HEK293T (cell line): Measurements from ENCODE around the gene POLR1D.

Experiments
- CTCF ChIA-PET: fragments of 350-600 bp; formaldehyde crosslinking; extraction: SDS; loops from one replicate; lab custom pipeline; 2021; ENCODE audit warnings: antibody characterized with exemption, inconsistent platforms; lab: Yijun Ruan, JAX
- POLR2A ChIA-PET: fragments of 350-600 bp; formaldehyde crosslinking; extraction: SDS; loops from one replicate; lab custom pipeline; 2020; ENCODE audit warnings: antibody characterized with exemption, inconsistent platforms; lab: Yijun Ruan, JAX
- DNase-seq: peaks from one replicate; pipeline ENCODE4 v3.0.0; 2012; ENCODE audit warnings: mixed read lengths; ENCODE audit errors: extremely low spot score
- ARNT ChIP-seq: fragments of 450-650 bp; IDR thresholded peaks from 2 replicates; pipeline ENCODE4 v1.6.1; 2017; ENCODE audit warnings: mild to moderate bottlenecking
- BHLHE40 ChIP-seq: fragments of 450-650 bp; IDR thresholded peaks from 2 replicates; pipeline ENCODE4 v1.6.1; 2016; ENCODE audit warnings: mild to moderate bottlenecking, moderate library complexity, borderline replicate concordance
- CTBP1 ChIP-seq: fragments of 450-650 bp; IDR thresholded peaks from 2 replicates; pipeline ENCODE4 v1.6.1; 2016; ENCODE audit warnings: borderline replicate concordance
- ELF4 ChIP-seq: fragments of 450-650 bp; IDR thresholded peaks from 2 replicates; pipeline ENCODE4 v1.6.1; 2017; ENCODE audit warnings: antibody characterized with exemption
- FOXA1 ChIP-seq: fragments of 450-650 bp; IDR thresholded peaks from 2 replicates; pipeline ENCODE4 v1.6.1; 2016; ENCODE audit warnings: mild to moderate bottlenecking
- FOXK2 ChIP-seq: fragments of 450-650 bp; IDR thresholded peaks from 2 replicates; pipeline ENCODE4 v1.6.1; 2016; ENCODE audit warnings: mild to moderate bottlenecking
- FOXM1 ChIP-seq: fragments of 450-650 bp; IDR thresholded peaks from 2 replicates; pipeline ENCODE4 v1.6.1; 2017; ENCODE audit warnings: mild to moderate bottlenecking, borderline replicate concordance
- HDGF ChIP-seq: fragments of 450-650 bp; IDR thresholded peaks from 2 replicates; pipeline ENCODE4 v1.6.1; 2017; ENCODE audit warnings: antibody characterized with exemption, borderline replicate concordance
- L3MBTL2 ChIP-seq: fragments of 450-650 bp; conservative IDR thresholded peaks from 2 replicates; pipeline ENCODE4 v1.6.1; 2016; ENCODE audit warnings: mild to moderate bottlenecking
- LEF1 ChIP-seq: fragments of 450-650 bp; IDR thresholded peaks from 2 replicates; pipeline ENCODE4 v1.6.1; 2017; ENCODE audit warnings: mild to moderate bottlenecking, borderline replicate concordance
- NFRKB ChIP-seq: fragments of 450-650 bp; IDR thresholded peaks from 2 replicates; pipeline ENCODE4 v1.6.1; 2016; ENCODE audit warnings: mild to moderate bottlenecking, moderate library complexity
- SP1 ChIP-seq: fragments of 450-650 bp; IDR thresholded peaks from 2 replicates; pipeline ENCODE4 v1.6.1; 2017
- SUZ12 ChIP-seq: fragments of 450-650 bp; IDR thresholded peaks from 2 replicates; pipeline ENCODE4 v1.6.1; 2016; ENCODE audit warnings: mild to moderate bottlenecking
- TARDBP ChIP-seq: fragments of 450-650 bp; IDR thresholded peaks from 2 replicates; pipeline ENCODE4 v1.6.1; 2016
- ZNF384 ChIP-seq: fragments of 450-650 bp; IDR thresholded peaks from 2 replicates; pipeline ENCODE4 v1.6.1; 2016
- TF ChIP-seq, protein P1 (sequence below): fragments of 450-650 bp; IDR thresholded peaks from 2 replicates; pipeline ENCODE4 v1.6.1; 2016

Gene POLR1D

DNA sequence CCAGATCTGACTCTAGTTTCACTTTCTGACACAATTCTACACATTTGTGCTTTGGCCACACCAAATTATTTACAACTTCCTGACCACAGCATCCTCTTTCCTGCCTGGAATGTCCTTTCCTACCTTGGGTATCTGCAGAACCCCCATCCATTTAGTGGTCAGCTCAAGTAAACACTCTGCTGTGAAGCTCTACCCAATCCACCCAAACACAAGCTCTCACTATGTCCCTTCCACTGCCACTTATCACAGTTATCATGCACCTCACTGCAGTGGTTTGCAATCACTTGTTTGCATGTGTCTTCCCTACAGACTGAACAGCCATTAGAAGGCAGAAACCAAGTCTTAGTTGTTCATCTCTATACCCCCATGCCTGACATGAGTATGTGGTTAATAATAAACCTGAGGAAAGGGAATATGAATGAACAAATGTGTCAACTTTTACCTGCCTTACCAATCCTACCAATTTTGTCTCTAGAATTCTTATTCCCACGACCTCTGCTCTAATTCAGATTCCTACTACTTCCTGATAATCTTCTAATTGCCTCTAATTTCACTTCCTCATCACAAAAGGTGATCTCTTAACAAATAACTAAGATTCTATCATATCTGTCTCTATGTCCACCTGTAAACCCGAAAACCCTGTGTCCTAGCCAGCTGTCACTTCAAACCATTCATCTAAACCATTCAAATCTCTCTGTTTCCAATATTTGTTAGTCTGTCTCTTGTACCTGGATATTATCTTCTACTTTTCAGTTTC is 26.5 kb upstream of the POLR1D start:
- ChIA-PET CTCF (no interaction called here), POLR2A (no interaction called here)
- no peak for DNase-seq
- TF ChIP-seq SP1 (no peak), SUZ12 (no peak), ELF4 (no peak), FOXK2 (no peak), FOXM1 (no peak), FOXA1 (no peak), BHLHE40 (no peak), ZNF384 (no peak), NFRKB (no peak), L3MBTL2 (no peak), LEF1 (no peak), CTBP1 (no peak), ARNT (no peak), HDGF (no peak), TARDBP (no peak)
- TF ChIP-seq, protein P1, sequence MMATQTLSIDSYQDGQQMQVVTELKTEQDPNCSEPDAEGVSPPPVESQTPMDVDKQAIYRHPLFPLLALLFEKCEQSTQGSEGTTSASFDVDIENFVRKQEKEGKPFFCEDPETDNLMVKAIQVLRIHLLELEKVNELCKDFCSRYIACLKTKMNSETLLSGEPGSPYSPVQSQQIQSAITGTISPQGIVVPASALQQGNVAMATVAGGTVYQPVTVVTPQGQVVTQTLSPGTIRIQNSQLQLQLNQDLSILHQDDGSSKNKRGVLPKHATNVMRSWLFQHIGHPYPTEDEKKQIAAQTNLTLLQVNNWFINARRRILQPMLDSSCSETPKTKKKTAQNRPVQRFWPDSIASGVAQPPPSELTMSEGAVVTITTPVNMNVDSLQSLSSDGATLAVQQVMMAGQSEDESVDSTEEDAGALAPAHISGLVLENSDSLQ = no peak

DNA sequence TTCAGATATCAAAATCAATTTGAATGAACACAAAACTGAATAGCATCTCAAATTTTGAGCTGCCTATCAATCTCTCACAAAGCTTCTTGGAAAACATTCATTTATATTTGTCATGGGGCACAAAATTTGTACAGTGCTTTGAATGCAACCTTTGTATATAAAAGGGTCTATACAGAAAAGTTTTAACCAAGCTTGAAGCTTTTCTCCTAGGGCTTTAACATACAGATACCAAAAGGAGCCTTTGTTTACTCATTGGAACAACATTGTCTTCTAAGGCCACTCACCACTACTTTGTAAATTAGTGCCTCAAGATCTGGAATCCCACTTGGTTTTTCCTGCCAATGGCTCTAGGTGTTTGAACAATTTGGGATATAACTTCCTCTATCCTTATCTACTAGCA is 22.6 kb upstream of the POLR1D start:
- CTCF ChIA-PET = interaction anchor here (0.6 kb wide), 1 partner anchor 650 kb away, joined by 4 read pairs; no protein-coding TSS in a partner anchor
- DNase-seq = no peak
- TF ChIP-seq ELF4 (no peak), LEF1 (no peak), FOXA1 (no peak), FOXK2 (no peak), CTBP1 (no peak), TARDBP (no peak), L3MBTL2 (no peak), ZNF384 (no peak), HDGF (no peak), NFRKB (no peak), BHLHE40 (no peak), SUZ12 (no peak), FOXM1 (no peak)
- TF ChIP-seq, protein P1 = no peak
- POLR2A ChIA-PET = no interaction called here

DNA sequence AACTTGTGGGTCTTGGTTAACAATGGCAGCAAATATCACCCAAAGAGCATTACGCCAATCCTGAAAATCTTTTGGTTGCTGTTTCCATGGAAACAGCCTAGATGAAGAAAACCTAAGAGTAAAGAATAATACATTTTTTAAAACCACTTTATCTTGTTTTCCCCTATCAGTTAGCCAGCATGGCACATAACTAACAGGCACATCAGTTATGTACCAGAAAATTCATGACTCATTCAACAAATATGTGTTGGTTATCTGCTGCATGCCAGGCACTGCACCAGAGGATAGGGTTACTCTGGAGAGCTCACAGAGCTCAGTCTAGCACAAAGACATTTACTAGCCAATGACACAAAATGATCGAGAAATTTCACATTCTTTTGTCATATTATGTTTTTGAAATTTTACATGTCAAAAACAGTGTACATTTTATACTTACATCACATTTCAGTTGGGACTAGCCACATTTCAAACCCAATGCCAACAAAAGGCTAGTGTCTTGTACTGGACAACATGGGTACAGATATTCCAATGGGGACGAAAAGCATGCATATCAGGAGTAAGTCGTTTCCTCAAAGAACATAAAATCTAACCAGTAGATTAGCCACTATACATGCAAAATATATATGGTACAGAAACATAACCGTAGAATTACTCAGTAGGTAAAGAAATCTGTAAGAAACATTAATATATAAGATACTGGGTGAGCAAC is 21.7 kb upstream of the POLR1D start:
- TF ChIP-seq NFRKB (no peak), ARNT (no peak), CTBP1 (no peak), SP1 (no peak), HDGF (no peak), TARDBP (no peak), SUZ12 (no peak), ELF4 (no peak), BHLHE40 (no peak), FOXM1 (no peak), LEF1 (no peak), L3MBTL2 (no peak), FOXA1 (no peak), FOXK2 (no peak)
- TF ChIP-seq, protein P1 = no peak
- ChIA-PET POLR2A (no interaction called here), CTCF (no interaction called here)
- DNase-seq = peak; percentile 12

DNA sequence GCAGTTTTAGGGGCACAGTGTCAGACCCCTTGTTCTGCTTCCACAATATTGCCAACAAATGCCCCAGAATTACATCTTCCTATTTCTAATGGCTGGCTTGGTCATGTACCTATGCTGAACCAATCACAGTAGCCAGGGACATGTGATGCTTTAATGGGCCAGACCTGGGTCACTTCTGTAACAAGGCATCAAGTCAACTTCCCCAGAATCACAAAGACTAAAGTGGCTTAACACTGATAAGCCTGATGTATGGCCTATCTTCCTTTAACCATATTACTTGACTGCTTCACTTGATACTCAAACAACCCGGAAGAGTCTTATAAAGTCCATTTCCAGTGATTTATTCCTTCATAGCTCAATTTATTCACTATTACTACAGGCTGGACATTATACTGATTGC is 21.0 kb upstream of the POLR1D start:
- CTCF ChIA-PET = no interaction called here
- POLR2A ChIA-PET = no interaction called here
- DNase-seq = no peak

More for the DNA sequence above, 21.0 kb upstream of the POLR1D start:
- TF ChIP-seq LEF1 (no peak), ARNT (no peak), HDGF (no peak), BHLHE40 (no peak), SUZ12 (no peak), SP1 (no peak), L3MBTL2 (no peak), FOXA1 (no peak), CTBP1 (no peak), TARDBP (no peak), ZNF384 (no peak), FOXM1 (no peak), NFRKB (no peak), ELF4 (no peak), FOXK2 (no peak)
- TF ChIP-seq, protein P1 = no peak
